Right lung (tissue), 5 donors: ENCODE results near the gene FLNB. TPM values are rescaled to one million over a fixed set of nuclear protein-coding genes. Genes with fewer than 3 reads are reported as not detected.
A peak's percentile ranks its signal among the peaks of the same experiment; 100 is the strongest.

Source experiments
- DNase-seq, 2 donors: peaks; one replicate each; pipeline ENCODE4 v3.0.0-alpha.2; 2013
- polyA plus RNA-seq, 5 donors: library from polyadenylated mRNA; unstranded; fragments of 120-200 nt; gene quantifications; one replicate each; pipeline versions ENCODE4 v1.2.1 to v1.2.3, GENCODE V29; 2013; ENCODE audit warnings: inconsistent platforms in 1 of 5, low replicate concordance in 1 of 5; ENCODE audit not compliant: insufficient read length in 5 of 5, insufficient read depth in 1 of 5

FLNB gene
- polyA plus RNA-seq, 5 donors, result 80.3 to 103 (median 83.0) TPM

DNA sequence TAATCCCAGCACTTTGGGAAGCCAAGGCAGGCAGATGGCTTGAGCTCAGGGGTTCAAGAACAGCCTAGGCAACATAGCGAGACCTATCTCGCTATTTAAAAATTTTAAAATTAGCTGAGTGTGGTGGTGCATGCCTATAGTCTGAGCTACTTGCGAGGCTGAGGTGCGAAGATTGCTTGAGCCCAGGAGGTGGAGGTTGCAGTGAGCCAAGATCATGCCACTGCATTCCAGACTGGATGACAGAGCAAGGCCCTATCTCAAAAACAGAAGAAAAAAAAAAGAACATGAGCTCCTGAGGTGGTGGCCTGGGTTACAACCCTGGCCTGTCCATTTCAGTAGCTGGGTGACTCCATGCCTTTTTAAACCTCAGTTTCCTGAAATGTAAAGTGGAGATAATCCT is 195.3 kb downstream of the FLNB start:
- no peak for DNase-seq

DNA sequence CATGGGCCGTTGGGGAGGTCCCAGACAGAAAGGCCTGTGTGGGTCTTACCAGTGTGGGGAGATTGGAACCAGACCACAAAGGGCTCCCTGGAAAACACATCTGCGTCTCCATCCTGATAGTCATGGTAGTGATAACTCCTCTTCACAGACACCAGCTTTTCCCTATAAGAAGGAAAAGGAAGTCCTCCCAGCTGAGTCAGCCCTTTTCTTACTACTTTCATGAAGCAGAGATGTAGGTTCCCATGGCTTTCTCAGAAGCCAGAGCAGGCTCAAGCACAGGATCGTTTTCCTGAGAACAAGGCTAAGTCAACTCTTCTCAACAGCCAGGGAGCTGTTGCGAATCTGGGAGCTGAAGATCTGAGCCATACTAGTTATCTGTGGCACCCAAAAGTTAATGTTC is 196.5 kb downstream of the FLNB start:
- DNase-seq, result no peak

- DNase-seq, result no peak
Observed at GRCh38 chr3:58205981-58206380, 197.8 kb downstream of the FLNB start.

GRCh38 chr3:58206406-58207011 is 198.3 kb downstream of the FLNB start:
- no peak for DNase-seq

- no peak for DNase-seq
Observed at GRCh38 chr3:58207954-58208353, 199.7 kb downstream of the FLNB start.

DNA sequence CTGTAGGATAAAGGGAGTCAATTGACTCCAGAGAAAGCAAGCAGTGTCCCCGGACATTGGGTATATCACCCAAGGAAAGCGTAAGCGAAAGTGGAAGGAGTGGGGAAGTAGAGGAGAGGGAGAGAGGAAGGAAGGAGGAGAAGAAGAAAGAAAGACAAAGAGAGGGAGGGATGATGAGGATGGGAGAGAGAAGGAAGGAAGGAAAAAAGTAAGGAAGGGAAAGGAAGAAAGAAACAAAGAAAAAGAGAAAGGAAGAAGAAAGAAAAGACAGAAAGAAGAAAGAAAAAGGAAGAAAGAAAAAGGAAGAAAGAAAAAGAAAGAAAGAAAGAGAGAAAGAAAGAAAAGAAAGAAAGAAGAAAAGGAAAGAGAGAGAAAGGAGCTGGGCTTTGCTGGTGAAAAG is 201.7 kb downstream of the FLNB start:
- no peak for DNase-seq

DNA sequence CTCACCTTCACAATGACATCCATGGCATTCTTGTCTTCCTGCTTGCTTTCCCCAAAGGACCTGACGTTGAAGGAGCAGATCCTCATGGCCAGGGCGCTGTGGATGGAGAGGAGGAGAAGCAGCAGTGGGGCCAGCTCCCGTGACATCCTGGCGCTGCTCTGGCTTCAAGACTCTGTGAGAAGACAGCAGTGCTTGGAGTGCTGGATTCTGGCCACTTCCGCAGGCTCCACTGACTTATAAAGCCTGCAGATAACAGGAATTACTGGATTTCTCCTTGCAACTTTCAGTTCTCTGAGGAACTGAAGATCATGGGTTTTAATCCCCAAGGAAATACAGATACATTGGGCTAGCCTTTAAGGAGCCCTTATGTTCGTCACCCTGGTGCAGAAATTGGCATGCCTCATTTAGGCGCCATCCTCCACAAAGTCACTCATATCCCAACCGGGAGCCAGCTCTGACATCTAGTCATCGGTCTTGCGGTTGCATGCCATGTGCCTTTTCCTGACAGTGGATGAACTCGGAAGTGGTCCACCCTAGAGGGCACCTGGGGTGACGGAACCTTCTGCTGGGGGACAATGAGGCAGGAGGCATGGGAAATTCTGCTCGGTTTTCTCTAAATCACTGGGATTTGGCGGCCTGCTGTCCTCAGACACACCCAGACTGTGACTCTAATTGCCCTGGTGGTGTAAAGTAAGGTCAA is 202.7 kb downstream of the FLNB start, which contains the start of gene DNASE1L3:
DNASE1L3 (minus strand) TSS at position 212 of the 700 bp plus-strand sequence; CDS start at position 146, 66 bp downstream.
- no peak for DNase-seq

- no peak for DNase-seq
Observed at GRCh38 chr3:58214484-58215316, 206.5 kb downstream of the FLNB start.

DNA sequence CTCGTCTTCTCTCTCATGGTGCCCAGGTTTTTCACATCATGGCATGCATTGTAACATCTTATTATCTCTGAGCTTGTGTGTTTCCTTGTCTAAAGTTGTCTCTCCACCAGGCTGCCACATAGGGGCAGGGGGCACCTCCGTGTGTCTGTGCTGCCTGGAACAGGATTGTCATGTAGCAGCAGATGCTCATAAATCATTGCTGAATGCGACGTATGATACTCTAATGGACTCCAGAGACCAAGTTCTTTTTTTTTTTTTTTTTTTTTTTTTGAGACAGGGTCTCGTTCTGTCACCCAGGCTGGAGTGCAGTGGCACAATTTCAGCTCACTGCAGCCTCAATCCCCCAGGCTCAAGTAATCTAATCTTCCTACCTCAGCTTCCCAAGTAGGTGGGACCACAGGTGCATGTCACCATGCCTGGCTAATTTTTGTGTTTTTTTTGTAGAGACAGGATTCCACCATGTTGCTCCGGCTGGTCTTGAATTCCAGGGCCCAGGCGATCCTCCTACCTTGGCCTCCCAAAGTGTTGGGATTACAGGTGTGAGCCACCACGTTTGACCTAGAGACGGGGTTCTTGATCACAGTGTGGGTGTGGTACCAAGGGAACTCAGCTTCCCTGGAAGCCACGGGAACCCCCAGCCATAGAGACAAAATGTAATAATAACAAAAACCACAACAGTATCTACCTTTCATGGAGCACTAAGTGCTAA is 207.2 kb downstream of the FLNB start:
- DNase-seq, result no peak

- no peak for DNase-seq
Observed at GRCh38 chr3:58216496-58217195, 208.4 kb downstream of the FLNB start.

- peak in 1 of 2 donors; percentile 32 for DNase-seq
Observed at GRCh38 chr3:58217209-58217811, 209.1 kb downstream of the FLNB start.

DNA sequence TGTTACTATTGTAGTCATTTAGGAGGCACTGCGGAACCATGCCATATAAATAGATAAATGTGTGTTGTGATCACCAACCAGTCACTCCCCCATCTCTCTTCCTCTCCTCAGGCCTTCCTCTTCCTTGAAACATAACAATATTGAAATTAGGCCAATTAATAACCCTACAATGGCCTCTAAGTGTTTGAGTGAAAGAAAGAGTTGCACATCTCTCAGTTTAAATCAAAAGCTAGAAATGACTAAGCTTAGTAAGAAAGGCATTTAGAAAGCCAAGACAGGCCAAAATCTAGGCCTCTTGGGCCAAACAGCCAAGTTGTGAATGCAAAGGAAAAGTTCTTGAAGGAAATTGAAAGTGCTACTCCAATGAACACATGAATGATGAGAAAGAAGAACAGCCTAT is 210.7 kb downstream of the FLNB start:
- no peak for DNase-seq

Other genes with a start within 250 kb of the FLNB start
- 1 to 10 TPM; 1.3 to 2.8 (median 2.2) TPM for gene DNASE1L3, start 202.6 kb downstream of the FLNB start, polyA plus RNA-seq
- gene ABHD6, start 229.4 kb downstream of the FLNB start, polyA plus RNA-seq, result 1 to 10 TPM; 5.7 to 8.4 (median 7.2) TPM